GM18951 (cell line): ENCODE data around the gene CCDC90B.

Source experiments
- POLR2A ChIP-seq: IDR thresholded peaks from 4 replicates; pipeline ENCODE4 v1.6.1; 2011; ENCODE audit warnings: mild to moderate bottlenecking; ENCODE audit not compliant: insufficient read length, insufficient read depth; ENCODE audit errors: extremely low read depth
- in situ Hi-C: fragments of 300-500 bp; cut with MboI; formaldehyde crosslinking; loops from one replicate; pipeline ENCODE4 v1.12.0; 2022; ENCODE audit warnings: low sequenced_read_pairs, mixed read lengths, inconsistent platforms; ENCODE audit not compliant: unreplicated experiment

The CCDC90B gene

GRCh38 chr11:83306200-83307080 is 20.3 kb upstream of the CCDC90B start:
- in situ Hi-C loops = no loop called here
- no peak for TF ChIP-seq POLR2A

GRCh38 chr11:83303316-83303715 is 17.1 kb upstream of the CCDC90B start:
- in situ Hi-C loops = no loop called here
- no peak for TF ChIP-seq POLR2A

- no peak for TF ChIP-seq POLR2A
These were observed 16.0 kb upstream of the CCDC90B start for GRCh38 chr11:83302151-83302550.

GRCh38 chr11:83299681-83300080 is 13.5 kb upstream of the CCDC90B start:
- no peak for TF ChIP-seq POLR2A
- in situ Hi-C loops = loop anchor here (25.0 kb wide), 1 partner anchor 513 kb away; no protein-coding TSS in a partner anchor

More at GRCh38 chr11:83302151-83302550, 16.0 kb upstream of the CCDC90B start:
- in situ Hi-C loops = no loop called here

GRCh38 chr11:83294208-83294607 is 8.0 kb upstream of the CCDC90B start:
- TF ChIP-seq POLR2A = no peak
- in situ Hi-C loops = loop anchor here (25.0 kb wide), 1 partner anchor 518 kb away; no protein-coding TSS in a partner anchor

GRCh38 chr11:83293457-83293774 is 7.2 kb upstream of the CCDC90B start:
- in situ Hi-C loops = loop anchor here (25.0 kb wide), 1 partner anchor 519 kb away; no protein-coding TSS in a partner anchor
- TF ChIP-seq POLR2A = no peak

GRCh38 chr11:83292709-83293456 is 6.7 kb upstream of the CCDC90B start:
- no peak for TF ChIP-seq POLR2A
- in situ Hi-C loops = loop anchor here (25.0 kb wide), 1 partner anchor 519 kb away; no protein-coding TSS in a partner anchor

- in situ Hi-C loops = loop anchor here (25.0 kb wide), 1 partner anchor 525 kb away; no protein-coding TSS in a partner anchor
These were observed 1.5 kb upstream of the CCDC90B start for GRCh38 chr11:83287631-83288030.

GRCh38 chr11:83285151-83285770 is 906 bp downstream of the CCDC90B start:
- no peak for TF ChIP-seq POLR2A
- in situ Hi-C loops = loop anchor here (25.0 kb wide), 1 partner anchor 527 kb away; no protein-coding TSS in a partner anchor

More at GRCh38 chr11:83287631-83288030, 1.5 kb upstream of the CCDC90B start:
- no peak for TF ChIP-seq POLR2A

- TF ChIP-seq POLR2A = no peak
- in situ Hi-C loops = loop anchor here (25.0 kb wide), 1 partner anchor 528 kb away; no protein-coding TSS in a partner anchor
These were observed 1.5 kb downstream of the CCDC90B start for GRCh38 chr11:83284501-83285150.

- in situ Hi-C loops = loop anchor here (25.0 kb wide), 1 partner anchor 530 kb away; no protein-coding TSS in a partner anchor
These were observed 4.0 kb downstream of the CCDC90B start for GRCh38 chr11:83282084-83282716.

GRCh38 chr11:83280256-83280655 is 5.9 kb downstream of the CCDC90B start:
- TF ChIP-seq POLR2A = no peak
- in situ Hi-C loops = loop anchor here (25.0 kb wide), 1 partner anchor 532 kb away; no protein-coding TSS in a partner anchor

More at GRCh38 chr11:83282084-83282716, 4.0 kb downstream of the CCDC90B start:
- TF ChIP-seq POLR2A = no peak
